Measurements from ENCODE around the gene GNAS-AS1.

GRCh38 chr20:58854638-58855471 is 4.2 kb upstream of the GNAS-AS1 start:
- TF ChIP-seq POLR2AphosphoS5 (IDR thresholded peaks at IDR 0.05) = no peak
- no peak for TF ChIP-seq CTCF (IDR thresholded peaks at IDR 0.05)
